GM12872 (cell line): ENCODE results near the gene SCUBE2.
A peak's percentile ranks its signal among the peaks of the same experiment; 100 is the strongest.

Experiments
- CTCF ChIP-seq: IDR thresholded peaks from 3 replicates; pipeline ENCODE4 v1.5.1; 2011; ENCODE audit warnings: low read depth, mild to moderate bottlenecking, low read length, moderate library complexity; ENCODE audit not compliant: insufficient read depth

Gene SCUBE2

GRCh38 chr11:9136741-9137140 is 45.3 kb upstream of the SCUBE2 start:
- no peak for TF ChIP-seq CTCF

GRCh38 chr11:9133956-9134355 is 42.6 kb upstream of the SCUBE2 start:
- no peak for TF ChIP-seq CTCF

GRCh38 chr11:9132203-9132878 is 40.9 kb upstream of the SCUBE2 start:
- TF ChIP-seq CTCF, result no peak

DNA sequence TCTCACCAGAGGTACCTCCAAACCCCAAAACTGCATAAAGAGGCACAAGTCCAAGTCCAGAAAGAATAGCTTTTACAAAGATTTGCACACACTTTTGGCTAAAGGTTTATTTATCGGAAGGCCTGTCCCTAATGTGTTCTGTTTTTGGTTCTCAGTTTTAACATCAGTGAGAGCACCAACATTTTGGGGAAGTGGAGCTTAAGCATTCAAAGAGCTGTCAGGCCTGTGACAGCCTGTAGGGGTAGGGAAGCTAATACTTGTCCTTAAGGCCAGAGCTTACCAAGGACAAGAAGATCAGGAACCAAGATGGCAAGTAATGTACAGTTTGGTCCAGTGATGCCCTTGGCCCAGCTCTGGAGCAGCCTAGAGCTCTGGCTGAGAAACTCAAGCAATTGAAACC is 38.9 kb upstream of the SCUBE2 start:
- TF ChIP-seq CTCF, result 0 out of 3 replicates have a peak, but pooled peaks have one; percentile 13

GRCh38 chr11:9126636-9127035 is 35.2 kb upstream of the SCUBE2 start:
- no peak for TF ChIP-seq CTCF

- TF ChIP-seq CTCF, result no peak
These were observed 33.9 kb upstream of the SCUBE2 start for GRCh38 chr11:9125185-9125886.

DNA sequence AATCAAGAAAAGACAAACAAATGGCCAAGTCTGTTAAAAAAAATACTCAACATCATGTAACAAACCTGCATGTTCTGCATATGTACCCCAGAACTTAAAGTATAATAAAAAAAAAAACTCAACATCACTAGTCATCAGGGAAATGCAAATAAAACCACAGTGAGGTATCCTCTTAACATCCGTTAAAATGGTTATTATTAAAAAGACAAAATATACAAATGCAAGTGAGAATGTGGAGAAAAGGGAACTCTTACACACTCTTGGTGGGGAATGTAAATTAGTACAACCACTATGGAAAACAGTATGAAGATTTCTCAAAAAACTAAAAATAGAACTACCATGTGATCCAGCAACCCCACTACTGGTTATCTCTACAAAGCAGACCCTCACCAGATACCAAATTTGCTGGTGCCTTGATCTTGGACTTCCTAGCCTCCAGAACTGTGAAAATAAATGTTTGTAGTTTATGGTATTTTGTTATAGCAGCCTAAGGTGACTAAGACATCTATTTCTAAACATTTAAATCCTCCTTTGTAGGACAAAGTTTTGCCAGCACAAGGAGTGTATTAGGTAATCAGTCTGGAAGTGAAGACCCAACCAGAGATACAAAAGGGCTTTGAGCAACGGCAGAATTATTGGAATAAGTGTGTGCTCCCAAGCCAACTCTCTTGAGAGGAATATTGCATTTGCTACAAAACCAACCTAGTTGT is 32.4 kb upstream of the SCUBE2 start:
- TF ChIP-seq CTCF, result no peak
